Measurements from ENCODE around the gene EIF3F. TPM values are rescaled to one million over a fixed set of nuclear protein-coding genes. Genes with fewer than 3 reads are reported as not detected.

The EIF3F gene
- total and polyA plus RNA-seq, 9 of the 15 experiments (the other 6 are each of a cell fraction or from before 2014, with no cell fraction given) = 50.1 to 259 (median 135) TPM

DNA sequence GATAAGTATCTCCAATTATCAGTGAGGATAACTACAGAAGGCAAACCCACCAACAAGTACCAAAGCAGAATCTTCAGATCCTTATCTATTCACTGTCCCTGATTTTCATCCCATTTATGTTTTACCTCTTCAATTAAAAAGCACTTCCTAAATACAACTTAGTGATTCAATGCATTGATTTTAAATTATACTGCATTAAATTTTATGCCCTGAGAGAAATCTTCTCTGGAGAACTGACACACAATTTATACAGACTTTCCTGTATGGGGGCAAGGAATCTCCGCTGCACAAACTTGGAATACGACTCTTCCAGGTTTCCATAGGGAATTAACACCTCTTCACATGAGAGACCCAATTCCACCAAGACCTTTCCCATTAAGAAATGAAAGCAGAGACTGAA is 45.5 kb upstream of the EIF3F start, which contains the start of gene OR10A3 (continued):
- TF ChIP-seq, protein P1, sequence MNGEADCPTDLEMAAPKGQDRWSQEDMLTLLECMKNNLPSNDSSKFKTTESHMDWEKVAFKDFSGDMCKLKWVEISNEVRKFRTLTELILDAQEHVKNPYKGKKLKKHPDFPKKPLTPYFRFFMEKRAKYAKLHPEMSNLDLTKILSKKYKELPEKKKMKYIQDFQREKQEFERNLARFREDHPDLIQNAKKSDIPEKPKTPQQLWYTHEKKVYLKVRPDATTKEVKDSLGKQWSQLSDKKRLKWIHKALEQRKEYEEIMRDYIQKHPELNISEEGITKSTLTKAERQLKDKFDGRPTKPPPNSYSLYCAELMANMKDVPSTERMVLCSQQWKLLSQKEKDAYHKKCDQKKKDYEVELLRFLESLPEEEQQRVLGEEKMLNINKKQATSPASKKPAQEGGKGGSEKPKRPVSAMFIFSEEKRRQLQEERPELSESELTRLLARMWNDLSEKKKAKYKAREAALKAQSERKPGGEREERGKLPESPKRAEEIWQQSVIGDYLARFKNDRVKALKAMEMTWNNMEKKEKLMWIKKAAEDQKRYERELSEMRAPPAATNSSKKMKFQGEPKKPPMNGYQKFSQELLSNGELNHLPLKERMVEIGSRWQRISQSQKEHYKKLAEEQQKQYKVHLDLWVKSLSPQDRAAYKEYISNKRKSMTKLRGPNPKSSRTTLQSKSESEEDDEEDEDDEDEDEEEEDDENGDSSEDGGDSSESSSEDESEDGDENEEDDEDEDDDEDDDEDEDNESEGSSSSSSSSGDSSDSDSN (IDR thresholded peaks at IDR 0.05; ENCODE audit: borderline replicate concordance in 1 of 2, low read depth in 2 of 2, low read length in 2 of 2) = no peak
- TF ChIP-seq CBX1 (IDR thresholded peaks at IDR 0.05; ENCODE audit: low read depth) (no peak), ZNF3 (CRISPR knock-in tag; IDR thresholded peaks at IDR 0.05) (no peak), ZNF384 (IDR thresholded peaks at IDR 0.05; ENCODE audit: low read depth, low read length) (no peak), RNF2 (IDR thresholded peaks at IDR 0.05) (no peak), PML (IDR thresholded peaks at IDR 0.05; ENCODE audit: low read length) (no peak), ELF2 (CRISPR knock-in tag; IDR thresholded peaks at IDR 0.05) (no peak), HDAC8 (tag; IDR thresholded peaks at IDR 0.05) (no peak)

DNA sequence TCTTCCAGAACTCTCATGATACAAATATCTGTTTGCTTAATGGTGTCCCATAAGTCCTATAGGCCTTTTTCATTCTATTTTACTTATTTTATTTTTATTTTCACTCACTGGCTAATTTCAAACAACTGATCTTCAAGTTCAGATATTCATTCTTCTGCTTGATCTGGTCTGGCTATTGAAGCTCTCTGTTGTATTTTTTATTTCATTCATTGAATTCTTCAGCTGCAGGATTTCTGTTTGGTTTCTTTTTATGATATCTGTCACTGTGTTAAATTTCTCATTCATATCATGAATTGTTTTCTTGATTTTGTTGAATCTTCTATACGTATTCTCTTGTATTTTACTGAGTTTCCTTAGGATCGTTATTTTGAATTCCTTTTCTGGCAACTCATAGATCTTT is 43.0 kb upstream of the EIF3F start:
- WGBS (ENCODE audit: insufficient coverage, low coverage, missing lambda C conversion rate) = 0% methylated on average over 2 of the region's 2 CpGs
- Histone ChIP-seq H3K9me1 (ENCODE audit: control insufficient read depth, insufficient read depth, low read length) (no peaks in the 10 kb centered on the region), H2AFZ (ENCODE audit: low read depth, low read length) (no peak overlapping the region), H4K20me1 (replicated peaks; ENCODE audit: control insufficient read depth, insufficient read depth, low read length) (no peaks in the 10 kb centered on the region), H3K4me2 (ENCODE audit: insufficient read depth, low read length) (no peak overlapping the region), H3K4me3 (no peak overlapping the region), H3K9ac (ENCODE audit: insufficient read depth in 1 of 2, low read depth in 2 of 2, low read length in 2 of 2) (no peak overlapping the region), H3K27ac (ENCODE audit: extremely low read depth, low read depth, low read length) (no peak overlapping the region), H3K36me3 (ENCODE audit: control insufficient read depth, insufficient read depth, low read length) (no peaks in the 10 kb centered on the region), H3K4me1 (replicated peaks in 1 of 2; ENCODE audit: control insufficient read depth in 2 of 2, insufficient read depth in 2 of 2, low read length in 2 of 2) (no peaks in the 10 kb centered on the region), H3K27me3 (ENCODE audit: control insufficient read depth in 2 of 2, insufficient read depth in 2 of 2, low read length in 2 of 2) (no peaks in the 10 kb centered on the region; a peak in 1 of 5 replicates), H3K9me3 (replicated peaks; ENCODE audit: control insufficient read depth, insufficient read depth, low read depth, low read length) (no peaks in the 10 kb centered on the region), H3K79me2 (ENCODE audit: control insufficient read depth, insufficient read depth, low read length) (no peaks in the 10 kb centered on the region)
- FAIRE-seq = no peak
- CTCF ChIA-PET (ENCODE audit: low intra/inter-chr PET ratio) = no interaction called here
- no TSS peak for BruUV-seq (replicated peaks)
- POLR2A ChIA-PET = no interaction called here
- intact Hi-C loops (cut with micrococcal nuclease) (no loop called here), in situ Hi-C loops (cut with MboI) (no loop called here)
- TF ChIP-seq ATF1 (CRISPR knock-in tag; IDR thresholded peaks at IDR 0.05) (no peak), ATF1 (tag; IDR thresholded peaks at IDR 0.05) (no peak), ZNF3 (CRISPR knock-in tag; IDR thresholded peaks at IDR 0.05) (no peak), BCL6 (CRISPR knock-in tag; IDR thresholded peaks at IDR 0.05) (no peak), ZNF184 (CRISPR knock-in tag; IDR thresholded peaks at IDR 0.05) (no peak), KDM2B (CRISPR knock-in tag; IDR thresholded peaks at IDR 0.05) (no peak), TRIM28 (IDR thresholded peaks at IDR 0.05) (peak; percentile 71; the same call in 1 of the 2 replicates)
- TF ChIP-seq, protein P2, sequence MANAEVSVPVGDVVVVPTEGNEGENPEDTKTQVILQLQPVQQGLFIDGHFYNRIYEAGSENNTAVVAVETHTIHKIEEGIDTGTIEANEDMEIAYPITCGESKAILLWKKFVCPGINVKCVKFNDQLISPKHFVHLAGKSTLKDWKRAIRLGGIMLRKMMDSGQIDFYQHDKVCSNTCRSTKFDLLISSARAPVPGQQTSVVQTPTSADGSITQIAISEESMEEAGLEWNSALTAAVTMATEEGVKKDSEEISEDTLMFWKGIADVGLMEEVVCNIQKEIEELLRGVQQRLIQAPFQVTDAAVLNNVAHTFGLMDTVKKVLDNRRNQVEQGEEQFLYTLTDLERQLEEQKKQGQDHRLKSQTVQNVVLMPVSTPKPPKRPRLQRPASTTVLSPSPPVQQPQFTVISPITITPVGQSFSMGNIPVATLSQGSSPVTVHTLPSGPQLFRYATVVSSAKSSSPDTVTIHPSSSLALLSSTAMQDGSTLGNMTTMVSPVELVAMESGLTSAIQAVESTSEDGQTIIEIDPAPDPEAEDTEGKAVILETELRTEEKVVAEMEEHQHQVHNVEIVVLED (CRISPR knock-in tag; IDR thresholded peaks at IDR 0.05) = no peak
- no peak for ATAC-seq
- no peak for DNase-seq (ENCODE audit: extremely low read depth in 1 of 4, low spot score in 3 of 4)

Data from K562 (cell line).